Sigmoid colon (tissue), 4 donors: ENCODE measurements around the gene TERF2IP.

ENCODE experiments used
- CTCF ChIP-seq, 4 experiments: fragments of 450-650 bp in 3 of 4; fragments of 200-600 bp in 1 of 4; IDR thresholded peaks; one replicate each; pipeline ENCODE4 v1.5.1; 2016 to 2019; ENCODE audit warnings: antibody characterized with exemption in 4 of 4, mild to moderate bottlenecking in 3 of 4, moderate library complexity in 2 of 4
- EP300 ChIP-seq, 4 donors: sonication (generic); formaldehyde crosslinking; IDR thresholded peaks; one replicate each; pipeline ENCODE4 v1.6.1; 2017; ENCODE audit warnings: antibody characterized with exemption in 4 of 4
- POLR2A ChIP-seq, 2 donors: fragments of 450-650 bp; IDR thresholded peaks; one replicate each; pipeline ENCODE4 v1.6.1; 2016; ENCODE audit warnings: antibody characterized with exemption in 2 of 2, mild to moderate bottlenecking in 2 of 2, moderate library complexity in 2 of 2
- POLR2AphosphoS5 ChIP-seq, 4 donors: sonication (generic); formaldehyde crosslinking; IDR thresholded peaks; one replicate each; pipeline ENCODE4 v1.6.1; 2017; ENCODE audit warnings: antibody characterized with exemption in 4 of 4

- no peak for TF ChIP-seq CTCF (IDR thresholded peaks at IDR 0.05)
- TF ChIP-seq POLR2A (IDR thresholded peaks at IDR 0.05): no peak
- TF ChIP-seq EP300 (IDR thresholded peaks at IDR 0.05): no peak
- no peak for TF ChIP-seq POLR2AphosphoS5 (IDR thresholded peaks at IDR 0.05)
These were observed 30.5 kb upstream of the TERF2IP start for GRCh38 chr16:75617121-75617520.
